BE2C (cell line): ENCODE data around the gene KLHL20.
"Not testable (repeated sequence)": the region's sequence is repeated elsewhere in the genome, so short reads cannot be mapped to it uniquely, and the experiment has no call there.

Source experiments
- DNase-seq: peaks from one replicate; pipeline ENCODE4 v3.0.0-alpha.2; 2020
- H3K27me3 ChIP-seq: fragments of 250-450 bp; sonication (Bioruptor Pico); 2 replicates; pipeline ENCODE4 v1.5.1; 2020; ENCODE audit warnings: mild to moderate bottlenecking
- H3K36me3 ChIP-seq: fragments of 250-450 bp; sonication (Bioruptor Pico); 2 replicates; pipeline ENCODE4 v1.5.1; 2020; ENCODE audit warnings: mild to moderate bottlenecking
- H3K4me1 ChIP-seq: fragments of 250-450 bp; sonication (Bioruptor Pico); 2 replicates; pipeline ENCODE4 v1.5.1; 2020
- H3K4me3 ChIP-seq: 2 replicates; pipeline ENCODE4 v1.5.1; 2011; ENCODE audit warnings: low read depth, low read length
- H3K9me3 ChIP-seq: fragments of 250-450 bp; sonication (Bioruptor Pico); 2 replicates; pipeline ENCODE4 v1.5.1; 2020
- TF ChIP-seq, protein P1 (sequence below): IDR thresholded peaks from 2 replicates; pipeline ENCODE4 v1.5.1; 2012; ENCODE audit warnings: mild to moderate bottlenecking, low read depth, low read length

Gene KLHL20

DNA sequence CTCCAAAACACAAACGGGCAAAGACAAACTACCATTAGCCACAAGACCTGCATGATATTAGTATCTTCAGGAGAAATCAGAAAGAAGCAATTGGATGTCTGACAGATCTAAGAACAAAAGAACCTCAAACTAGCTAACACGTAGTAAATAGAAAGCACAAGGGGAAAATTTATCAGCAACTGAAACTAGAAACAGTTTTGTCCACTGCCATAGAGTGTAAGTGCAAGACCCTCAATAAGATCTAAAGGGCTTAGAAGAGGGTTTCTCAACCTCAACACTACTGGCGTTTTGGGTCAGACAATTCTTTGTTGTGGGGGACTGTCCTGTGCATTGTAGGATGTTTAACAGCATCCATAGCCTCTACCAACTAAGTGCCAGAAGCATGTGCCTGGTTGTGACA is 54.0 kb downstream of the KLHL20 start:
- H3K4me3 ChIP-seq = no peak overlapping the region
- H3K36me3 ChIP-seq = no peaks in the 10 kb centered on the region; the same call in none of the 2 replicates

DNA sequence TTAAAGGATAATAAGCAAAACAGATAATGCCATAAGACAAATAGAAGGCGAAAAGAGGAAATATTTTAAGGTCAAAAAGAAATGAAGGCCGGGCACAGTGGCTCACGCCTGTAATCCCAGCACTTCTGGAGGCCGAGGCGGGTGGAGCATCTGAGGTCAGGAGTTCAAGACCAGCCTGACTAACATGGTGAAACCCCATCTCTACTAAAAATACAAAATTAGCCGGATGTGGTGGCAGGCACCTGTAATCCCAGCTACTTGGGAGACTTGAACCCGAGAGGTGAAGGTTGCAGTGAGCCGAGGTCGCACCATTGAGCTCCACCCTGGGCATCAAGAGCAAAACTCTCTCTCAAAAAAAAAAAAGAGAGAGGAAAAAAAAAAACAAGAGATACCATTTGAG is 55.5 kb downstream of the KLHL20 start:
- H3K4me3 ChIP-seq, H3K9me3 ChIP-seq, H3K4me1 ChIP-seq, DNase-seq, H3K27me3 ChIP-seq, H3K36me3 ChIP-seq: not testable (repeated sequence)

More for the DNA sequence above, 54.0 kb downstream of the KLHL20 start:
- peaks cover 3% of the 10 kb centered on the region; the same call in 1 of the 2 replicates for H3K9me3 ChIP-seq
- DNase-seq = no peak
- H3K4me1 ChIP-seq = no peaks in the 10 kb centered on the region
- TF ChIP-seq, protein P1, sequence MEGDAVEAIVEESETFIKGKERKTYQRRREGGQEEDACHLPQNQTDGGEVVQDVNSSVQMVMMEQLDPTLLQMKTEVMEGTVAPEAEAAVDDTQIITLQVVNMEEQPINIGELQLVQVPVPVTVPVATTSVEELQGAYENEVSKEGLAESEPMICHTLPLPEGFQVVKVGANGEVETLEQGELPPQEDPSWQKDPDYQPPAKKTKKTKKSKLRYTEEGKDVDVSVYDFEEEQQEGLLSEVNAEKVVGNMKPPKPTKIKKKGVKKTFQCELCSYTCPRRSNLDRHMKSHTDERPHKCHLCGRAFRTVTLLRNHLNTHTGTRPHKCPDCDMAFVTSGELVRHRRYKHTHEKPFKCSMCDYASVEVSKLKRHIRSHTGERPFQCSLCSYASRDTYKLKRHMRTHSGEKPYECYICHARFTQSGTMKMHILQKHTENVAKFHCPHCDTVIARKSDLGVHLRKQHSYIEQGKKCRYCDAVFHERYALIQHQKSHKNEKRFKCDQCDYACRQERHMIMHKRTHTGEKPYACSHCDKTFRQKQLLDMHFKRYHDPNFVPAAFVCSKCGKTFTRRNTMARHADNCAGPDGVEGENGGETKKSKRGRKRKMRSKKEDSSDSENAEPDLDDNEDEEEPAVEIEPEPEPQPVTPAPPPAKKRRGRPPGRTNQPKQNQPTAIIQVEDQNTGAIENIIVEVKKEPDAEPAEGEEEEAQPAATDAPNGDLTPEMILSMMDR = no peak
- H3K27me3 ChIP-seq = no peaks in the 10 kb centered on the region

DNA sequence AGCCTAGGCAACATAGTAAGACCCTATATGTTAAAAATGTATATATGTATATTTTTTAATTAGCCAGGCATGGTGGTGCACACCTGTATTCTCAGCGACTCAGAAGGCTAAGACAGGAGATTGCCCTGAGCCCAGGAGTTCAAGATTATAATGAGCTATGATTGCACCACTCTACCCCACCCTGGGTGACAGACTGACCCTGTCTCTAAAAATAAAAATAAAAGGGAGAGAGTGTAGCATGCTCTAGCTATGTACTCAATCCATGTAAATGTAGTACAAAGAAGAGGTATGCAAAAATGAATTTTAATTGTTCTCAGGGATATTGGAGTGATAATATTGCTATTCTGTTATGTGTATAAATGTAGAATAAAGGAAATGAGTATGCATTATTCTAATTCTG is 56.8 kb downstream of the KLHL20 start:
- Histone ChIP-seq H3K4me1 (no peaks in the 10 kb centered on the region), H3K36me3 (peaks cover 14% of the 10 kb centered on the region), H3K9me3 (no peaks in the 10 kb centered on the region), H3K27me3 (no peaks in the 10 kb centered on the region), H3K4me3 (no peak overlapping the region)
- no peak for DNase-seq
- TF ChIP-seq, protein P1 = no peak

DNA sequence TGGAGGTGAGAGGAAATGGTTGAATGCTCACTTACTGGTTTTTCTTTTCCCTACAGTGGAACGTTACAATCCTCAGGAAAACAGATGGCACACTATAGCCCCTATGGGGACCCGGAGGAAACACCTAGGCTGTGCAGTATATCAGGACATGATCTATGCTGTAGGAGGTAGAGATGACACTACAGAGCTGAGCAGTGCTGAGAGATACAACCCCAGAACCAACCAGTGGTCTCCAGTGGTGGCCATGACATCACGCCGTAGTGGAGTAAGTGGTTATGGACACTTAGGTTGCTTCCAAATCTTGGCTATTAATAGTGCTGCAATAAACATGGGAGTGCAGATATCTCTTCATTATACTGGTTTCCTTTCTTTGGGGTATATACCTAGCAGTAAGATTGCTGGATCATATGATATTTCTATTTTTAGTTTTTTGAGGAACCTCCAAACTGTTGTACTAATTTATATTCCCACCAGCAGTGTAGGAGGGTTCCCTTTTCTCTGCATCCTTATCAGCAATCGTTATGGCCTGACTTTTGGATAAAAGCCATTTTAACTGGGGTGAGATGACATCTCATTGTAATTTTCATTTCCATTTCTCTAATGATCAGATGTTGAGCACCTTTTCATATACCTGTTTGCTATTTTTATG is 60.9 kb downstream of the KLHL20 start:
- H3K4me1 ChIP-seq = no peaks in the 10 kb centered on the region
- no peaks in the 10 kb centered on the region for H3K9me3 ChIP-seq
- DNase-seq = no peak
- TF ChIP-seq, protein P1 = no peak
- H3K4me3 ChIP-seq = no peak overlapping the region
- no peaks in the 10 kb centered on the region for H3K27me3 ChIP-seq
- H3K36me3 ChIP-seq = peaks cover 20% of the 10 kb centered on the region

DNA sequence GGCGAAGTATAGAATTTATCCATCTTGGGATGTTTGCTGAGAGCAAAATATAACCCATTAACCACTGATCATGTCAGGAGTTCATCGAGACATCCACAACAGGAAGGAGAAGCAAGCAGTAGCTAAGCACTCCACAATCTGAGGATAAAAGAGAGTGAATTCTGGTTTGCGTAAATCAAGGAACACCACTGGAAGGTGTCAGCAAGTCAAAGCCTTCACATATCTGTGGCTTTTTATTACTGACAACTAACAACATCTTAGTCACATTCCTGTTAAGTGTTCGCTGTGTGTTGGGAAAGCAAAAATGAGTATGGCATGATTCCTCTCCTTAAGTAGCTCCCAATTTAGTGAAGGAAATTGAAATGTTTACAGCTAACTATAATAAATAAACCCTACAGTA is 65.2 kb downstream of the KLHL20 start:
- Histone ChIP-seq H3K27me3 (no peaks in the 10 kb centered on the region), H3K9me3 (no peaks in the 10 kb centered on the region), H3K36me3 (peaks cover 29% of the 10 kb centered on the region), H3K4me3 (no peak overlapping the region), H3K4me1 (no peaks in the 10 kb centered on the region)
- TF ChIP-seq, protein P1 = no peak
- DNase-seq = no peak

DNA sequence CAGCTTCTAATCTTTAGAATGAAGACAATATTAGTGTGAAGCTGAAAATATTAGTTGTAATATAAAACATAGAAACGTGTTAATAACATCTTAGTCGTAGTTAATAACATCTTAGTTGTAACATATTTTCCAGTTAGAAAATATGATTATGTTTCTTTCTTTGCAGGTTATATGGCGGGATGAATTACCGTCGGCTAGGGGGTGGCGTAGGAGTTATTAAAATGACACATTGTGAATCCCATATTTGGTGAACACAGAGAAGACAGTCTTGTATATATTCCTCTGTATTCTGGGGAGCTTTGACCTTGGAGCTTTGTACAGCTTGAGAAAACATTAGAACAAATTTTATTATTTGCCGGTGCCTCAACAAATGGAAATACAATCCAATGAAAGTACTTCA is 70.2 kb downstream of the KLHL20 start:
- no peaks in the 10 kb centered on the region for H3K4me1 ChIP-seq
- no peak overlapping the region for H3K4me3 ChIP-seq
- H3K27me3 ChIP-seq = no peaks in the 10 kb centered on the region
- H3K36me3 ChIP-seq = peaks cover 18% of the 10 kb centered on the region
- H3K9me3 ChIP-seq = no peaks in the 10 kb centered on the region
- no peak for DNase-seq
- TF ChIP-seq, protein P1 = no peak
